ENCODE data around the gene SUGCT.

The SUGCT gene

GRCh38 chr7:40753455-40753854 lies 618.6 kb downstream of the SUGCT start:
- no peak for DNase-seq

- no peak for DNase-seq
Observed at GRCh38 chr7:40755438-40755837, 620.6 kb downstream of the SUGCT start.

- no peak for DNase-seq
Observed at GRCh38 chr7:40757109-40757508, 622.3 kb downstream of the SUGCT start.

- no peak for DNase-seq
Observed at GRCh38 chr7:40758590-40758989, 623.8 kb downstream of the SUGCT start.

- no peak for DNase-seq
Observed at GRCh38 chr7:40760293-40760964, 625.6 kb downstream of the SUGCT start.

GRCh38 chr7:40760987-40761386 lies 626.2 kb downstream of the SUGCT start:
- no peak for DNase-seq

GRCh38 chr7:40761762-40762560 lies 627.2 kb downstream of the SUGCT start:
- DNase-seq: no peak

- DNase-seq: no peak
Observed at GRCh38 chr7:40763319-40764287, 628.8 kb downstream of the SUGCT start.

- no peak for DNase-seq
Observed at GRCh38 chr7:40765639-40766038, 630.8 kb downstream of the SUGCT start.

GRCh38 chr7:40772096-40772495 lies 637.3 kb downstream of the SUGCT start:
- DNase-seq: no peak

- no peak for DNase-seq
Observed at GRCh38 chr7:40773656-40774055, 638.9 kb downstream of the SUGCT start.

- no peak for DNase-seq
Observed at GRCh38 chr7:40775877-40776276, 641.1 kb downstream of the SUGCT start.

- DNase-seq: no peak
Observed at GRCh38 chr7:40777730-40778312, 643.0 kb downstream of the SUGCT start.

- no peak for DNase-seq
Observed at GRCh38 chr7:40780460-40780859, 645.7 kb downstream of the SUGCT start.

GRCh38 chr7:40782836-40783235 lies 648.0 kb downstream of the SUGCT start:
- no peak for DNase-seq

- DNase-seq: no peak
Observed at GRCh38 chr7:40784176-40784575, 649.4 kb downstream of the SUGCT start.

GRCh38 chr7:40786909-40787308 lies 652.1 kb downstream of the SUGCT start:
- no peak for DNase-seq

GRCh38 chr7:40793132-40793531 lies 658.3 kb downstream of the SUGCT start:
- no peak for DNase-seq

GRCh38 chr7:40795607-40796006 lies 660.8 kb downstream of the SUGCT start:
- DNase-seq: no peak

GRCh38 chr7:40796723-40797122 lies 661.9 kb downstream of the SUGCT start:
- no peak for DNase-seq

- DNase-seq: no peak
Observed at GRCh38 chr7:40798613-40799012, 663.8 kb downstream of the SUGCT start.

GRCh38 chr7:40799493-40800403 lies 664.9 kb downstream of the SUGCT start:
- no peak for DNase-seq
